NCI-H187 treated with DMSO at 0.1 percent for 48 hours (cell line): Measurements from ENCODE around the gene PPIF.

Experiments
- DNase-seq: peaks from one replicate; lab custom pipeline; 2025; lab: John Stamatoyannopoulos, UW

Gene PPIF

DNA sequence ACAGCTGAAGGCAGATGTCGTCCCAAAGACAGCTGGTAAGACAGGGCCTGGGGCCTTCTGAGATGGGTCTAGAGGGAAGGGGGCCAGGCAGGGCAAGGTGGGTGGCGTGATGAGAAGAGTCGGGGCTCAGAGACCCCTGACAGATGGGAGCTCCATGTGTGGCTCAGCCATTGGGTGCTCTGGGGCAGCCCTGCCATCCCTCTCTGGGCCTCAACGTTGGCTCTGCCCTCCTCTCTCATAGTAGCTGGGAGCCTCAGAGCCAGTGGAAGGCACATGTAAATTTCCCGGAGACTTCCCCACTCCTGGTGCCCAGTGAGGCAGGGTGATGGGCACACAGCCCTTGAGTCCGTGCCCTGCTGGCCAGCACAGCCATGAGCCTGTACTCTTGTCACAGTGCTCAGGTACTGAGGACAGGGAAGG lies 1.8 kb downstream of the PPIF start:
- no peak for DNase-seq

- DNase-seq = no peak
These were observed 2.6 kb downstream of the PPIF start for GRCh38 chr10:79349766-79350406.

GRCh38 chr10:79350407-79351154 lies 3.3 kb downstream of the PPIF start:
- DNase-seq = no peak

DNA sequence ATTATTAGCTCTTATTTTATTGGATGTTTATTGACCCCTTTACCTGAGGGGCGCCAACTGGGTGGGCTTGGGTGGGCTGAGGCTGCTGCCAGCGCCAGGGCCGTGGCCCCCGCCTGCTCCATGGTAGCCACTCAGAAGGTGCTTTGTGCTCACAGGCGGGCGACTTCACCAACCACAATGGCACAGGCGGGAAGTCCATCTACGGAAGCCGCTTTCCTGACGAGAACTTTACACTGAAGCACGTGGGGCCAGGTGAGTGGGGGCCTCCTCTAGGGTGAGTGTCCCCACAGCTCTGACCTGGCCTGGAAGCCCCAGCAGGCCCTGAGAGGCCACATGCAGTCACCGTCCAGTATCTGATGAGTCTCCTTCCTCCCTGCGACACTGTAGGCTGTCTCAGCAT lies 4.1 kb downstream of the PPIF start:
- no peak for DNase-seq

DNA sequence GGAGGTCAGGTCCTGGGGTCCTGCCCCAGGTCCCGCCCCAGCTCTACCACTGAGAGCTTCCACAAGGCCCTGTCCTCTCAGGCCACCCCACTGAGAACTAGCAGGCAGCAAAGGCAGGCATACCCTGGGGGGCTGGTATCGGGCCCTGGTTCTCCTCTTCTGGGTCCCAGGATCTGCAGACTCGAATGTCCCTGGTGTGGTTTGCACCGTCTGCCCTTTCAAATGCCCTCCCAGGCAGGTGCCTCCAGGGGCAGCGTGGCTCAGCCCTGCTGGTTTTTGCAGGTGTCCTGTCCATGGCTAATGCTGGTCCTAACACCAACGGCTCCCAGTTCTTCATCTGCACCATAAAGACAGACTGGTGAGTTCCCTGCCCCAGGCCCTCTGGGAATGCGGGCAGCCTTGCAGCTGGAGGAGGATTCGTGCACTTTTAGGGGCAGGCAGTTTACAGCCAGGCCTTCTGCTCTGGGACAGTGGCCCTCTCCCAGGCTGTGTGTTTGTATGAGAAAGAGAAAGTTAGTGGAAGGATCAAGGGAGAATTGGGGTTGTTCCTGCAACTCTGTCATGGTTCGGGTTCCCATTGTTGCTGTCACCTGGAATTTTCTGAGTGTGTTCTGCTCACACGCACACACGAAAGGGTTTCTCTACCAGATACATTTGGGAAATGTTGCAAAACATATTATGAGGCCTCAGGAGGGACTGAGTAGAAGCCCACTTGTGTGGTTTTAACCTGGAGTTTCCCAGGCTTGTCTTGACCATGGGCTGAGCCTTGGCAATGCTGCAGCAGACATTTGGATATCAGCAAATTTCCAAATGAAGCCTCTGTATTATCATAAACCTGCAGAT lies 5.0 kb downstream of the PPIF start:
- no peak for DNase-seq

DNA sequence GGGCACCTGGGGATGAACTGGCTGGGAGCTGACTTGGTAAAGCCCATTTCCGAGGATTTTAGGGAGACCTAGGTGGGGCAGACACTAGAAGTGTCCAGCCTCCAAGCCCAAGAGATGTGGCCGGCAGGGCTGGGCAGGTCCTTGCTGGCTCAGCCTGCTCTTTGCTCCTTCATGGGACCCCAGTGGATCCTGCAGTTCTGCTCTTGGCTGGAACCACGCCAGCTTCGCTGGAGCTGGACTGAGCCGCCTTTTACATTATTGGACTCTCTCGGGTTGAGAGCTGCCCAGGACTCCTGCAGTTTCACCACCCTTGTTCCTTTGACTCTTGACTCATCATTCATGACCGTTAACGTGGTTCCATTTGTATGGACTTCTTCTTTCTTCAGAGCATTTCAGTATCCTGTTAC lies 5.7 kb downstream of the PPIF start:
- no peak for DNase-seq

GRCh38 chr10:79353726-79354125 lies 6.5 kb downstream of the PPIF start:
- no peak for DNase-seq

DNA sequence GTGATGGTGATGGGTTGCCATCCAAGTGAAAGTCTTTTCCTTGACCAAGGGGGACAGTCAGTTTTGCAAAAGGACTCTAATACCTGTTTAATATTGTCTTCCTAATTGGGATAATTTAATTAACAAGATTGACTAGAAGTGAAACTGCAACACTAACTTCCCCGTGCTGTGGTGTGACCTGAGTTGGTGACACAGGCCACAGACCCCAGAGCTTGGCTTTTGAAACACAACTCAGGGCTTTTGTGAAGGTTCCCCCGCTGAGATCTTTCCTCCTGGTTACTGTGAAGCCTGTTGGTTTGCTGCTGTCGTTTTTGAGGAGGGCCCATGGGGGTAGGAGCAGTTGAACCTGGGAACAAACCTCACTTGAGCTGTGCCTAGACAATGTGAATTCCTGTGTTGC lies 6.9 kb downstream of the PPIF start:
- no peak for DNase-seq

DNA sequence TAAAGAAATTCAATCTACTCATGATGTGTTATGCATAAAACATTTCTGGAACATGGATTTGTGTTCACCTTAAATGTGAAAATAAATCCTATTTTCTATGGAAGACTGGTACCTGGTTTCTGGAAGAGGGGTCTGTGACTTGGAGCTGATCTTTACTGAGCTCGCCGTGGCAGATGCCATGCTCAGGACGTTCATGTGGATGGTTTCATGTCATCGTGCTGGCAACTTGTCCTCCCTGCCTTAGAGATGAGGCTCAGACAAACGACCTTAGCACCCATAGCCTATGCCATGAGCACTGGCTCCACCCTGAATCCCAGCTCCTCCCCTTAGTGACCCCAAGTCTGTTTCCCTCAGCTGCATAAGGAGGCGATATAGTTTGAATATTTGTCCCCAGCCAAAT lies 7.3 kb downstream of the PPIF start:
- DNase-seq = no peak

- DNase-seq = no peak
These were observed 8.2 kb downstream of the PPIF start for GRCh38 chr10:79355420-79356017.

DNA sequence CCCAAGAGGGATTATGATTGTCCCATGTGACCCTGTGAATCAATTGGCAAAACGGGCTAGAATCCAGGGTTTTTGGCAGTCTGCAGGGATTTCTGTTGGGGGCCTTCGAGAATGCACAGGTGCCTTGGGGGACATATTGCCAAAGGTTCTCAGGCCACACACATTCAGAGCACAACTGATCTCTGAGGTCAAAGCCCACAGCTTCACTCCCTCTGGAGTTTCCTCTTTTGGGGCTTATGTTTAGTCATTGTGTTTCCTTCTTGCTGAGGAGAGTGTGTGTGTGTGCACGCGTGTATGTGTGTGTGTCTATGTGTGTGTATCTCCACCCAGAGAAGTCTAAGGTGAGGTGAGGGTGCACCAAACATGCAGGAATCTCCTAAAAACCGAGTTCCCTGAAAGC lies 8.8 kb downstream of the PPIF start:
- no peak for DNase-seq

GRCh38 chr10:79357180-79357579 lies 9.9 kb downstream of the PPIF start:
- DNase-seq = no peak

- DNase-seq = no peak
These were observed 11.5 kb downstream of the PPIF start for GRCh38 chr10:79358811-79359210.

GRCh38 chr10:79359816-79360498 lies 12.7 kb downstream of the PPIF start:
- DNase-seq = no peak

- no peak for DNase-seq
These were observed 13.5 kb downstream of the PPIF start for GRCh38 chr10:79360499-79361342.

GRCh38 chr10:79361726-79362397 lies 14.6 kb downstream of the PPIF start:
- no peak for DNase-seq

DNA sequence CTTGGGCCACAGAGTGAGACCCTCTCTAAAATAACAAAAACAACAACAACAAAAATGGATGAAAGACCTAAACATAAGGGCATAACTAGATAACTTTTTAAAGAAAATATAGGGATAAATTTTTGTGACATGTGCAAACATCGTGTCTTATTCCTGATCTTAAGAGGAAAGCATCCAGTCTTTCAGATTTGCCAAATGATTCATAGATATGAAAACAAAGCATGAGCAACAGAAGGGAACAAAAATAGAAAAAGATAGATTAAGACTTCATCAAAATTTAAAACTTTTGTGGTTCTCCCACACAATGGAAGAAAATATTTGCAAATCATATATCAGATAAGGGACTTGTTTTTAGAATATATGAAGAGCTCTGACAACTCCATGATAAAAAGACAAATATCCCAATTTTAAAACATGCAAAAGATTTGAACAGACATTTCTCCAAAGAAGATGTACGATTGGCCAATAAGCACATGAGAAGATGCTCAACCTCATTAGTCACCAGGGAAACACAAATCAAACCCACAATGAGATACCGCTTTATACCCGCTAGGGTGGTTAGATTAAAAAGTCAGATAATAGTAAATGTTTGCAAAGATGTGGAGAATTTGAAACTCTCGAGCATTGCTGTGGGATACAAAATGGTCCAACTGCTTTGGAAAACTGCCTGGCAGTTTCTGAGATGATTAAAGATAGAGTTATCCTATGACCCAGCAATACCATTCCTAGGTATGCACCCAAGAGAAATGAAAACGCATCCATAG lies 20.3 kb downstream of the PPIF start:
- DNase-seq = no peak

- DNase-seq = no peak
These were observed 25.6 kb downstream of the PPIF start for GRCh38 chr10:79372871-79373270.

GRCh38 chr10:79374312-79375191 lies 27.3 kb downstream of the PPIF start:
- no peak for DNase-seq
